ENCODE results near the gene SSTR4.

The SSTR4 gene

GRCh38 chr20:22999756-23000155 is 35.4 kb upstream of the SSTR4 start:
- TF ChIP-seq CTCF (conservative IDR thresholded peaks at IDR 0.05; ENCODE audit: low read length) (no peak), EZH2phosphoT487 (IDR thresholded peaks at IDR 0.05; ENCODE audit: borderline replicate concordance) (no peak)
- no peaks in the 10 kb centered on the region for H3K36me3 ChIP-seq (ENCODE audit: insufficient read depth, low read length)
- H3K79me2 ChIP-seq (ENCODE audit: insufficient read depth, low read length): no peaks in the 10 kb centered on the region
- no peak overlapping the region for H3K9ac ChIP-seq (ENCODE audit: low read depth, low read length, poor library complexity, severe bottlenecking)
- H3K9me2 ChIP-seq (replicated peaks; ENCODE audit: low read depth, low read length): no peaks in the 10 kb centered on the region
- H3K4me2 ChIP-seq (ENCODE audit: low read depth, low read length, poor library complexity, severe bottlenecking): no peak overlapping the region
- no peak overlapping the region for H2AFZ ChIP-seq (ENCODE audit: low read length)
- H3K9me3 ChIP-seq (ENCODE audit: insufficient read depth, low read depth, low read length): no peaks in the 10 kb centered on the region
- no peak overlapping the region for H3K4me3 ChIP-seq (ENCODE audit: low read length, poor library complexity, severe bottlenecking)
- no peaks in the 10 kb centered on the region for H4K20me1 ChIP-seq (ENCODE audit: insufficient read depth, low read length, poor library complexity, severe bottlenecking)
- no peaks in the 10 kb centered on the region for H3K4me1 ChIP-seq (ENCODE audit: insufficient read depth, low read length, poor library complexity, severe bottlenecking)
- no peaks in the 10 kb centered on the region for H3F3A ChIP-seq (ENCODE audit: low read depth)
- H3K27me3 ChIP-seq (ENCODE audit: insufficient read depth, low read length, poor library complexity, severe bottlenecking): no peaks in the 10 kb centered on the region

DNA sequence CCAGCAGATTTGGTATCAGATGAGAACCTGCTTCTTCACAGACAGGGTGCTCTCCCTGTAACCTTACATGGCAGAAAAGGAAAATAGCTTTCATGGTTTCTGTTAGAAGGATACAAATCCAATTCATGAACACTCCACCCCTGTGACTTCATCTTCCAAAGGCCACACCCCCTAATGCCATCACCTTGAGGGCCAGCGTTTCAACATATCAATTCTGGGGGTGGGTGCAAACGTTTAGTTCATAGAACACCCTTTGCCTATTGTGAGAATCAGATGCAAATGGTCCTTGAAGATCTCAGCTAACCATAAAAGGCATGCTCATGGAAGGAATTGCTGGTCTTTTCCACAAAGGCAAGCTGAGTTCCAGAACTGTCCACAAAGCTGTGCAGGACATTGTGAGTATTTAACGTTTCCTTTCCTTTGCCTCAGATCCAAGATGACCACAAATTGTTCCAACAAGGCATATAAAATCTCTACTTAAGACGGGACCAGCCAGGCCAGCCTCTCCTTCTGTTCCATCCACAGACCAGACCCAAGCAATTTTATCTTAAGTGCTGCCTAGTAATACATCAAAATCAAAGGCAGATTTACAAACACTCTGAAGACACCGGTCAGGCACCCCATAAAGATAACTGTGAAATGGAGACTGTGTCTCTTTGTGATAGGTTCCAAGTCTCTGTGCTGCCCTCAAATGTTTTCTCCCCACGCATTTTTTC is 34.7 kb upstream of the SSTR4 start:
- TF ChIP-seq EZH2phosphoT487 (IDR thresholded peaks at IDR 0.05; ENCODE audit: borderline replicate concordance): no peak
- TF ChIP-seq CTCF (conservative IDR thresholded peaks at IDR 0.05; ENCODE audit: low read length): no peak
- no peaks in the 10 kb centered on the region for H4K20me1 ChIP-seq (ENCODE audit: insufficient read depth, low read length, poor library complexity, severe bottlenecking)
- H3K4me1 ChIP-seq (ENCODE audit: insufficient read depth, low read length, poor library complexity, severe bottlenecking): no peaks in the 10 kb centered on the region
- H3K27me3 ChIP-seq (ENCODE audit: insufficient read depth, low read length, poor library complexity, severe bottlenecking): no peaks in the 10 kb centered on the region
- no peak overlapping the region for H3K9ac ChIP-seq (ENCODE audit: low read depth, low read length, poor library complexity, severe bottlenecking)
- no peaks in the 10 kb centered on the region for H3K9me2 ChIP-seq (replicated peaks; ENCODE audit: low read depth, low read length)
- no peaks in the 10 kb centered on the region for H3K36me3 ChIP-seq (ENCODE audit: insufficient read depth, low read length)
- H3F3A ChIP-seq (ENCODE audit: low read depth): no peaks in the 10 kb centered on the region
- H3K9me3 ChIP-seq (ENCODE audit: insufficient read depth, low read depth, low read length): no peaks in the 10 kb centered on the region
- no peaks in the 10 kb centered on the region for H3K79me2 ChIP-seq (ENCODE audit: insufficient read depth, low read length)
- H2AFZ ChIP-seq (ENCODE audit: low read length): no peak overlapping the region
- no peak overlapping the region for H3K4me2 ChIP-seq (ENCODE audit: low read depth, low read length, poor library complexity, severe bottlenecking)
- H3K4me3 ChIP-seq (ENCODE audit: low read length, poor library complexity, severe bottlenecking): no peak overlapping the region

DNA sequence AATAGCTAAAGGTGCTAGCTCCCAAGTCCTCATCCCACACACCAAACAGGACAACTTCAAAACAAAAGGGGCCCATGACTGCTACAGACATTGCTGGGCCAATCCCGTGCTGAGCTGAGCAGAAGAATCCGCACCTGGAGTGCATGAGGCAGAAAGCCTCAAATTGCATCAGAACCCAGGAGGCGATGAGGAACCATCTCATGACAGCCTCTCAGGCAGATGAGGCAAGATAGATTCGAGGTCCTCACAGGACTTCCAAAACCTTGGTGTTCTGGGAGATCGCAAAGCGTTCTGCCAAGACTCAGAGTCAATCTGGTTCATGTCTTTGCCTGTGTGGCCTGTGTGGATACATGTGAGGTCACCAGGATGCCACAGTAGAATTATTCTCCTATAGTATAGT is 32.8 kb upstream of the SSTR4 start:
- Histone ChIP-seq H3K9me3 (ENCODE audit: insufficient read depth, low read depth, low read length) (no peaks in the 10 kb centered on the region), H3K9ac (ENCODE audit: low read depth, low read length, poor library complexity, severe bottlenecking) (no peak overlapping the region), H3F3A (ENCODE audit: low read depth) (no peaks in the 10 kb centered on the region), H3K4me2 (ENCODE audit: low read depth, low read length, poor library complexity, severe bottlenecking) (no peak overlapping the region), H3K79me2 (ENCODE audit: insufficient read depth, low read length) (no peaks in the 10 kb centered on the region), H3K4me3 (ENCODE audit: low read length, poor library complexity, severe bottlenecking) (no peak overlapping the region), H3K4me1 (ENCODE audit: insufficient read depth, low read length, poor library complexity, severe bottlenecking) (no peaks in the 10 kb centered on the region), H2AFZ (ENCODE audit: low read length) (no peak overlapping the region), H3K27me3 (ENCODE audit: insufficient read depth, low read length, poor library complexity, severe bottlenecking) (no peaks in the 10 kb centered on the region), H4K20me1 (ENCODE audit: insufficient read depth, low read length, poor library complexity, severe bottlenecking) (no peaks in the 10 kb centered on the region), H3K9me2 (replicated peaks; ENCODE audit: low read depth, low read length) (no peaks in the 10 kb centered on the region), H3K36me3 (ENCODE audit: insufficient read depth, low read length) (no peaks in the 10 kb centered on the region)
- TF ChIP-seq EZH2phosphoT487 (IDR thresholded peaks at IDR 0.05; ENCODE audit: borderline replicate concordance) (no peak), CTCF (conservative IDR thresholded peaks at IDR 0.05; ENCODE audit: low read length) (no peak)
